GM19043 (cell line): ENCODE results near the gene ABCC12.

Source experiments
- ATAC-seq: cut with Tn5 transposase; IDR thresholded peaks from one replicate; pipeline ENCODE4 v1.9.1; 2021; ENCODE audit warnings: low read depth; ENCODE audit not compliant: unreplicated experiment

ABCC12 gene

DNA sequence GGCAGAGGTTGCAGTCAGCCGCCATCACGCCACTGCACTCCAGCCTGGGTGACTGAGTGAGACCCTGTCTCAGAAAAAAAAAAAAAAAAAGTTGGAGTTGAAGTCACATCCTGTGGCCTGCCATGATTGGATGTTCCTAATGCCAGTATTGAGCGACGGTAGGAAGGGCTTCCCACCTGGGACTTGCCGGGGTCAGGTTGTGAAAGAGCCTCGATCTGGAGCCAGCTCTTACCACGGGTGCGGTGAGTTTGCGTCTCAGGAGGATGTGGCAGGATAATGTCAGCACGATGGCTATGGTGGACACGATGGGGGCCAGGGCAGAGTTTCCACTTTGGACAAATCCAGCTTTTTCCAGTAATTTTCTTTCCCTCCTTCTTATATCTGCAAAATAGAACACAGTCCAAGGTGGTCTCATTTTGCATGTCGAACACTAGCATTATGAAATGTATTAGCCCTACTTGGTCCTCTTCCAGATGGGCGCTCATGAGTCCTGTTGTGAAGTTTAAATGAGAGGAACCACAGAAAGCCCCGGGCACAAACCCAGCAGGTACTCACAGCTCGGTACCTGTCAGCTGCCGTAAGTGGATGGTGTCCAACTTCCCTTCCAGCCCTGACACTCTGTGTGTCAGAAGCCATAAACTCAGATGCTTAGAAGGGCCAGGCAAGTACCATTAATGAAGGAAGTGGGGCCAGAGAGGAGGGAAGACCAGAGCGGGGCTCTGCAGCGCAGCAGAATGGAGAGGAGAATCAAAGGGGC lies 22.2 kb downstream of the ABCC12 start:
- no peak for ATAC-seq

DNA sequence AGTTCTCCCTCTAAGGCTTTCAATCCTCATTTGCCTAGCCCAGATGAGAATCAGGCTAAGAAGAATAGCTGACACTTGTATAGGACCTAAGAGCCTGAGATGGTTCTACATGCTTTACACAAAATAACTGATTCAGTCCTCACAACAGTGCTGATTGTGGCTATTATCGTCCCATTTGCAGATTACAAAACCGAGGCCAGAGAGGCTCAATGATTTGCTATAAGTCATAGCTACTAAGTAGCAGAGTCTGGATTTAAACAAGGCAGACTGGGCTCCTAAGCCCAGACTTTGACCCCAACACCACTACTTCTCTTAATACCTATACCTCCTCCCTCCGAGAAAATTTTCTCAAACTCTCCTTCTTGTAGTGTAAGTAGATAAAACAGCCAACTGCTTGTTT lies 23.1 kb downstream of the ABCC12 start:
- ATAC-seq: no peak

DNA sequence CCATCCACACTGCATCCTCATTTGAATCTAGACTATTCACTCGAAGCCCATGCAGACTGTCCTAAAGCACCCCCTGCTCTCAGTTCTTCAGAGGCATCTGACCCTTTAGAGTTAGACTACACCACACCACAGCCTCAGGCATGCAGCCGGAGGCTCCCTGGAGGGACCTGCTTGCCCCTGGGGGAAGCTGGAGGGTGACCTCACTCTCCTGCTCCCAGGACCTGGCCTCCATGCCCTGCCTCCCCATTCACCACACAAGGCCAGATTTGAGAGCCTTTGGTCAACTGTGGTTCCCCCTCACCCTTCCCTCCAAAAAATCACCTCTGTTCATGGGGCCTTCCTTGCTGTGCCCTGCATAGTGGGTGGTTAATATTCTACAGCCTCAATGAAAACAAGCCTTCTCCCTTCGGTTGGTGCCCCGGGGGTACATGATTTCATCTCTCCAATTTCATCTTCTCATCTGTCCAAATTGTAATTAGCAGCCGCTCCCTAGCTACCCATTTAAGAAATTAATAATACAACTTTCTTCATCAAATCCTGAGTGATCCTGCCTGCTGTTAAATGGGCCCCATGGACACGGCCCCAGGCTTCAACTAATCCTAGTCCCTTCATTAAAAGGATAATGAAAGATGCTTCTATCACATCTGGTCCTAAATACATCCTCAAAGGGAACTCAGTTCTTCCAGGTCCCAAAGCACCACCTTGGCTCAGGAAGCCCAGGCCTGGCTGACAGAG lies 24.4 kb downstream of the ABCC12 start:
- ATAC-seq: no peak

DNA sequence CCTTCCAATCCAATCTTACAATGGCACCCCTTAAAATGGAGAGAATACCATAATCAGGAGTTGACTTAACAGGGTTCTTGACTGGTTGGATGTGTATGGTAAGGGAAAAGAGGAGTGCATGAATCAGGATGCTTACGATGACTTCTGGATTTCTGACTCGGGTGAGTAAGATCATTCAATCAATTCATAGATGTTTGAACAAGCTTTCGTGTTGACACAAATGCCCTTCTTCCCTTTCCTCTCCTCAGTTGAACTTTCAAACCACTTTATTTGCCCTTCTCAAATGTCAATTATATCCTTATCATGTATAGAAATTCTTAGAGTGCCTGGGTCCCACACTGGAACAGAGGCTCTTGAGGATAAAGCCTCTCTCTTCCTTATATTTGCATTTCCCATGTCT lies 25.9 kb downstream of the ABCC12 start:
- no peak for ATAC-seq

DNA sequence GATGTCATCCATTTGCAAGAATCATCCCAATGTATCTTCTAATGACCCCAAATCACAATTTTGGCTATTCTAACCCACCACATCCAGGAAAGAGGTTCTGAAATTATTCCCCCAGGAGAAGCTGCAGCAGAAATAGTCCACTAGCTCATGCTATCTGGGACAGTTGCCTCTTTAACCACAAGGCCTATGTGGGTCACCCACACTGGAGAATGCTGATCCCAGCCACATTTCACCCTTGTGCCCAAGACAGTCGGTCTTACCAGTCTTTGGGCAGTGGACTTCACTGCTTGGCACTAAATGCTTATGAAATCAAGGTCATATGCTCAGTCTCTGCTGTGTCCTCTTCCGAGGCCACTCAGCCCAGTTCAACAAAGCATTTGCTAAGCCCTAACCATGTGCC lies 27.0 kb downstream of the ABCC12 start:
- no peak for ATAC-seq

DNA sequence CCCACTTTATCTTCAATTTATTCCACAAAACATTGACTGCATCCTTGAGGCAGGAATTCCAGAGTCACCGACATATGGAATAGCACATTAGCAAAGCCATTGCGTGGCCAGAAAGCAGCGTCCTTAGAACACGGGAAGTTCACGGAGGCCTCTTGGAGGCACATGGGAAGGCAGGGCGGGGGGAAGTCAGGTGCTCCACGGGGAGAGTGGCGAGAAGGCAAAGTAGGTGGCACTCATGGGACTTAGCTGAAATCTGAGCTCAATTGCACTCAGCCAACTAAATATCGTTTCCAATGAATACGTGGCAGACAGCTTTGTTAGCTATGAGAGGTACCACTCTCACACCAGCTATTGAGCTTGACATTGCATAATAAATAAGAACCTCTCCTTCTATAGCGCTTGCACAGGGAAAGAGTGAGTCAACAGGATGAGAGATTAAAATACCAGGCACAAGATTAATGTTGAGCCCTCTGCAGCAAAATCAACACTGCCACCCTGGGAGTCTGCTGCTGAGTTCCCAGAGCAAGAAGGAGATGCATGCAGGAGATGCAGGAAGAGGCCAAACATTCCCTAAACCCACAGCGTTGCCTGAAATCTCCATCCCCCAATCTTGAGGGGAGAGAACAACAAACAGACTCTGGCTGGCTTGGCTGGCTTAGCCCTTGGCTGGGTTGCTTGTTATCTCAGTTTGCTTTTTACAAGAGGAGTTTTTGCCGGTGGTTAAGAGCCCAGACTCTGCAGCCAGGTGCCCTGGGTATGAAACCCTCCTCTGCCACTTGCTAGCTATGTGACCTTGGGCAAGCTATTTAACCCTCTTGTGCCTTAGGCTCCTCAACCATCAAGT lies 28.8 kb downstream of the ABCC12 start:
- no peak for ATAC-seq

DNA sequence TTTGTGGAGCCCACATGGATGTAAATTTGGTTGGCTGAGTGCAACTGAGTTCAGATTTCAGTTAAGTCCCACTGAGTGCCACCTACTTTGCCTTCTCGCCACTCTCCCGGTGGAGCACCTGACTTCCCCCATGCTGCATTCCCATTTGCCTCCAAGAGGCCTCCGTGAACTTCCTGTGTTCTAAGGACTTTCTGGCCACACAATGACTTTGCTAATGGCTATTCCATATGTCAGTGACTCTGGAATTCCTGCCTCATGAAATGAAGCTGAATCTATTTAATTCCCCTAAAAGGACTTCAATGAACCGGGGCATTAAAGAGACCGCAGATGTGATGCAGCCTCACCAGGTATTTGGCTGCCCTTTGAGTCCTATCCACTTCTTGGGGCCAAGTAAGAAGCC lies 29.9 kb downstream of the ABCC12 start:
- ATAC-seq: no peak

DNA sequence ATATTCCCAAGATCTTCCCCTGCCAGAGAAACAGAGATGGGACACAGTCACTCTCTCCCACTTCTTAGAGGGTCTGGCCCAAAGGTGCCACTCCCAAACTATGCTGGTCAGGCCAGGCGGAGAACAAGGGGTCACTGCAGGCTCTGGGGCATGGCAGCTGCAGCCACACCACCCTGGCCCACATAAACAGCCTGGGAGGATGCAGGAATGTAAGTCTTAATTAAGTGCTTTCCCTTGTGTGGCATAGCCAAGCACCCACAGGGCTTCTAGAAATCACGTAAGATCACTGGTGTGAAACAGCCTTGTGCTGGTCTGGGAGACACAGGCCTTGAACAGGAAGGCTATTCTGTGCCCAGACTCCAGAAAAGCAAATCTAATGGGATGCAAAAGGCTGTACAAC lies 31.5 kb downstream of the ABCC12 start:
- ATAC-seq: no peak

DNA sequence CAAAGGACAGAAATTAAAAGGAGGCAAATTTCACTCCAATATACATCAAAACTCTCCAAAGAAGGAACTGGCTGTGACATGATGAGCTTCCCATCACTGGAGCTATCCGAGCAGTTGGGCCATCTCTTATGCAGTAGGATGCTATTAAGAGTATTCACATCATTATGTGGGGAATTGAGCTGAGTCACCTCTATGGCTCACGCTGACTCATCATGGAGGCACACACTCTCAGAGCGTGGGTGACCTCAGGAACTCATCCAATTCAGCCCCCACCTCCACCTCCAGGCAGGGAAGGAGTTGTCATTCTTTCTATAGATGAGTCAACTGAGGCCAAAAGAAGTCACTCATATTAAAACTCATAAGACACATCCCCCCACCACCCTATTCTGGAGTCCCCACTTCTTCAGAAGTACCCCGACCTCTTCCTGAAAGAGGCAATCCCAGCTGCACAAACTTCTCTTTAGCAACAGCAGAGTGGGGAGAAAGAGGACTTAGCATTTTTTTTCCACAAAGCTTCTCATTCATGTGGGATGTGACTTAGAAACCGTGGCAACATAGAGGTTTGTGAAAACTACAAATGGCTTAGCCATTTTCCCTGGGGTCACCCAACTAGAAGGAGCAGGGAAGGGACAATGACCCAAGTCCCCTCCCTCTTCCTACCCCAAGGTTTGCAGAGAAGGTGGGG lies 32.5 kb downstream of the ABCC12 start:
- ATAC-seq: no peak

DNA sequence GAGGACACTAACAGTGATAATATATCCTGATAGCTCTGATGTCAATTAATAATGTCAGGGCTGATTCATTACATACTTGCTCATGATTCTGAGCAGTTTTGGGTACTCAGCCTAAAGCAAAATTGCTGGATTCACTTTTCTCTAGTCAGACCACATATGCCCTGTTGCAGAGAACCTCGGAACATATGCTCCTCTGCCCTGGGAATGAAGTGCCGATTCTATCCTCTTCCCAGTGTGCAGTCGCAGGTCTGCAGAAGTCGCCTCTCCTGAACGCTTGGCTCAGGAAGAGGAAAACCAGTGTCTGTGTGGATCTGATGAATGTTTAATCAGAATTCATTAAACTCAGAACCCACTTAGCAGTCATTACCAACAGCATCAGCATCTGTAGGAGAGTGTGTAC lies 34.5 kb downstream of the ABCC12 start:
- no peak for ATAC-seq

DNA sequence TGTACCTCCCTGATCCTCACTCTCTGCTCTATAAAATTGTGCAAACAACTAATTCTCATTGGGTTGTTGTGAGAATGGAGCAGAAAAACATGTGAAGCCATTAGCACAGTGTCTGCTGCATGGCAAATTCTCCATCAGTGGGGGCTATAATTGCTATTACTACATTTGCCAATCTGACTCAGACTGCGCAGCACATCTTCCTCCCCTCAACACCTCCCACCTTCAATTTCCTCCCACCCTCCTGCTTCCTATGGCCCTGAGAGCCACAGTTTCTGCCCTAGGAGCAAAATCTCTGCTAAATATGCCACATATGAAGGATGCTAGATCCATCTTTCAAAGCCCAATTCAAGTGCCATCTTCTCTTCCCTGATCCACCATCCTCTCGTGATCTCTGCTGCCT lies 37.0 kb downstream of the ABCC12 start:
- ATAC-seq: no peak

DNA sequence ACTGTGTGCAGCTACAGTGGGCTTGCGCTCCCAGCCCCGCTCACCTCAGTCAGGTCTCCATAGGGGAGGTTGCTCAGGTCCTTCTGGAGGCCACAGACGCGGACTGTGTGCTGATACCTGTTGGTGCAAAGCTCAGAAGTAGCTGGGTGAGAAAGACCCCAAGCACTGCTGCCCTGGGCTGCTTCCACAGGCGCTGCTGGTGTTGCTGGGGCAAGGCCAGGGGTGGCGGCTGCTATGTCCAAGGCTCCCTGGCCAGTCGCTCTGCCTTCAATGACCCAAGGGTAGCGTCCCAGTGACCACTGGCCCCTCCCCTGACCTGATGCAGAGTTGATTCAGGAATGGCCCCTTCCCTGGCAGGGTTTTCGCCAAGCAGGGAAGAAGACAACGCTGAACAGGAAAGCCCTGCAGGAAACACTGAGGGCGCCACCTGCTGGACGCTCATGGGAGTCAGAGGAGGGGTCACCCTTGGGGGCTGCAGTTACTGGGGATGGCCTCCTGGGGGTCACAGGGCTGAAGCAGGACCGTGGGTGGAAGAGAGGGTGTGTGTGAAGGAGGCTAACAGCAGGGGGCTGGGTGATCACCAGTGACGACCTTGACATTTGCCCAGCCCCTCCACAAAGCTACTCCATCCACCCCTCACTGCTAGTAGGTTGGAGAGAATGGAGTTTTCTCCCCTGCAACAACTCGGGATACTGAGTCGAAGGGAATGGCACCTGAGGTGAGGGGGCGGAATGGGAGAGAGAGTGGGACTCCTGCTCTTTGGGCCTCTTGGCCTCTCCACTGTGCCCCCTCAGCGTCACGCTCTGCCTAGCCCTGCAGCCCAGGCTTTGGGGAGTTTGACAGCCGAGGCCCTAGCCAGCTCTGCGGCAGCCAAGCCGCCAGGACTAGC lies 38.3 kb downstream of the ABCC12 start:
- ATAC-seq: no peak

DNA sequence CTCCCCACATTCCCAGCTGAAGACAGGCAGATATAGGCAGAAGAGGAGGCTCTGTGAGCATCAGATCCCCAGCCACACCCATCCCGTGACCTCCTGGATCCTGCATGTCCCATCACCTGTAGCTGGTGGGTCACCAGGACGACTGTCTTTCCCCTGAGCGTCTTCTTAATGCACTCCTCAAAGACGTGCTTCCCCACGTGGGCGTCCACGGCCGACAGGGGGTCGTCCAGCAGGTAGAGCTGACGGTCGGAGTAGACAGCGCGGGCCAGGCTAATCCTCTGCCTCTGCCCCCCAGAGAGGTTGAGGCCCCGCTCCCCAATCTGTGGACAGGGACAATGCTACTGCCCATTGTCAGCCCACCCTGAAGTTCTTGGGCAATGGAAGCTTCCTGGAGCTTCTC lies 40.5 kb downstream of the ABCC12 start:
- ATAC-seq: no peak

DNA sequence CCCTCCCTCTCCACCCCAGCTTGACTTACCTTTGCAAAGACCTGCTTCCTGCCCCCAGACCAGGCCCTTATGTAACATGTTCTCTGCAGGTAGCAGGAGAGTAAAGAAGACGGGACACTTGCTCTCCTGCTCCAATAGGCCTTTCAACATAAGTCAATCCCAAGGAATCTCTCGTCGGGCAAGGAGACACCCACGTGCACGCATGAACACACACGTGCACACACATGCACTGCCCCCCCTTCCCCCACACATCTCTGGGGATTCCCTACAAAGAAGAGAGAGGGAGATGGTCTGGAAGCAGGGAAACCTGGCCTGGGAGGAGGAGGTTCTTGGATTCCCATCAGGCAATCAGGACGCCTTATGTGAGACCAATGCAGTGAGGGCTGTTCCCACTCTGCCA lies 41.4 kb downstream of the ABCC12 start:
- ATAC-seq: no peak

DNA sequence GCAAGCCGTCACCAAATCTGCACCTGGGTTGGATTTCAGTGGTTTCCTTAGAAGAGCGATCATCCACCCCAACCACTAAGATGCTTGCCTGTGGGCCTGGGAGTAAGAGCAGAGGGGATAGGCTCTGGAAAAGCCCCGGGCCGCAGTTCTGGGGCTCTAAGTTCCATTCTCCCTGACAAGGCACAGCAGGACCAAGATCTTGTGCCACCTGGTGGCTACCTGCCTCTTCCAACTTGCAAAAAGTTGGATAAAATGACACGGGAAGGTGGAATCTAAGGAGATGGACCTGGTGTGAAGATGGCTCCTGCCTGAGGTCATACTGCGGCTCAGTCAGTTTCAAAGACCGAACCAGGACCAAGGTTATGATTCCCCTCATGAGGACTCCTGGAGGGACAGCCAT lies 42.3 kb downstream of the ABCC12 start:
- no peak for ATAC-seq

DNA sequence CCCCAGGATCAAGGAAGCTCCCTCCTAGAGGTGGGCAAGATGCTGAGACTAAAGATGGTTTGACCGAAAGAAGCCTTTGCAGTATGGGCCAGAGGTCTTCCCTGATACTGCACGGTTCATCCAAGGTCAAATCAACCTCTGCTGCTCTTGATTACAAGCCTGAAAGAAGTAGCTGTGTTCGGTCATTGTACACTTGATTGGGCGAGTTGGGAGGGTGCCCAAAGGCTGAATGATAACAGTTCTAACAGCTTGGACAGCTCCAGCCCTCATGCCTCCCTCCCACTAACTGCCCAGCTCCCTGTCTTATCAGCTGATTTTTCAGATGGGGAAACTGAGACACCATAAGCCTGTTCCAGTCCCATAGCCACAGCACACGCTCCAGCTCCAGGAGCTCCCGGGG lies 42.8 kb downstream of the ABCC12 start:
- ATAC-seq: no peak

DNA sequence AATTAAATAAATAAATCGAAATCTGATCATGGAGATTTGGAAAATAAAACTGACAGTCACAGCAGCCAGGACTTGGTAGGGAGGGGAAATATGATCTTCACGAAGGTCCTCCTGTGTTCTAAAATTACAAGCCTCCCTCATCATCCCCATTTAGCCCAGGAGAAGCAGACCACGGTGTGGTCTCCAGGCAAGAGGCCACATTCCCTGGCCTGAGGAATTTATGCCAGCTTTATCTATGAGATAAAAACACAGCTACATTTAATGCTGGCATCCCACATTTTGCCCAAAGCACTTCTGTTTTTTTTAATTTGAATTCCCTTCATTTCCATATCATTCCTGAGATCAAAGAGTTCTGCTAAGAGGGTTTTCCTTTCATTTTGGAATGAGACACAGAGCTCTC lies 43.2 kb downstream of the ABCC12 start:
- no peak for ATAC-seq

DNA sequence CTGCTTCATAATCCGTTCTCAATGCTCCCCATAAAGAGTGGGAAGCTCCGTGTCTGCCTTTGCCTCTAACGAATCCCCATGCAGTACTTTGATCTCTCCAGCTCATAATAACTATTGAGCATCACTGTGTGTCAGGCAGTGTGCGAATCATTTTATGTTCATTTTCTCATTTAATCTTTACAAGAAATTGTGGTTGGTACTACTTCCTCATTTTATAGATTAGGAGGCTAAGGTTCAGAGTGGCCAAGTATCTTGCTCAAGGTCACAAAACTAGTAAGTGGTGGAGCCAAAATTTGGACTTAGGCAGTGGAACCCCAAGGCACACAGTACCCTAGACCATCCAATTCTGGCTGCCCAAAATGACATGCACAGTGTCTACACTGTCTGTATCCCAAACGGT lies 44.8 kb downstream of the ABCC12 start:
- no peak for ATAC-seq

DNA sequence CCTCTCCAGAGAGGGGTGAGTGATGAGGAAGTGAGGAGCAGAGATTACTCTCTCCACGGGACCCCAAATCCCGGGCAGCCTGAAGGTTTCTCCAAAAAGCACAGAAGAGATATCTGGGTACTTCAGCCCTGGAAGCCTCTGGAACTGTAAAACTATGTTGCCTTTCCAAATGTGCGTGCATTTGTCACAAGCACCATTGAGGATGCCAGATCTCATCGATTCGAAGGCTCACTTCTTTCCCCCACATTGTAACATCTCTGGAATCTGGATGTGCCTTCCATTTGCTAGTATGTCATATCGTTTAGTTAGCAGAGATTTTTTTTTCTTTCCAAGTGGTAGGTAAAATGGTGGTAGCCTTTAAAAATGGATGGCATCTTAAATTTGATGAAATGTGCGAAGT lies 45.8 kb downstream of the ABCC12 start:
- no peak for ATAC-seq

DNA sequence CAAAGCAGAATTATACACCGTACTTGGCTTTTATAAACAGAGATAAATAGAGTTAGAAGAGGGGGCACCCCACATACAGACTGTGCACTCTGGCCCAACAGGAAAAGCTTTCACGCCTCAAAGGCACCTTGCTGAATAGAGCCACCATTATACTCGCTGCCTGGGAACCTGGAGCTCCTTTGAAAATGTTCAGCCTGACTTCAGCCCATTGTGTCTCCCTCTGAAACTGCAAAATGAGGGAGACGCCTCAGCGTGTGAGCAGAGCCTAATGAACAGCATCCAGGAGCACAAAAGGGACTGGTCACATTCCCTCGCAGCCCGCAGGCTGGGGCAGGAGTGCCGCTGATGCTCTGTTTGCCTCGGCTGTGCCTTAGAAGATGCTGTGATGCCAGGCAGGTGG lies 46.3 kb downstream of the ABCC12 start:
- ATAC-seq: no peak
